HG03095 (cell line): ENCODE results near the gene STRN4.
"Not testable (repeated sequence)": the region's sequence is repeated elsewhere in the genome, so short reads cannot be mapped to it uniquely, and the experiment has no call there.

Experiments
- ATAC-seq: cut with Tn5 transposase; IDR thresholded peaks from one replicate; pipeline ENCODE4 v1.9.1; 2021; ENCODE audit warnings: moderate library complexity; ENCODE audit not compliant: unreplicated experiment

STRN4 gene

GRCh38 chr19:46714444-46715106, 31.7 kb downstream of the STRN4 start:
- no peak for ATAC-seq

- ATAC-seq: no peak
These were observed 32.3 kb downstream of the STRN4 start for GRCh38 chr19:46713781-46714443.

GRCh38 chr19:46712768-46713338, 33.4 kb downstream of the STRN4 start:
- not testable (repeated sequence) for ATAC-seq

GRCh38 chr19:46710687-46711086, 35.6 kb downstream of the STRN4 start:
- ATAC-seq: no peak

GRCh38 chr19:46704379-46705076, 41.7 kb downstream of the STRN4 start:
- ATAC-seq: no peak

GRCh38 chr19:46700704-46701103, 45.5 kb downstream of the STRN4 start:
- ATAC-seq: no peak

GRCh38 chr19:46698395-46699321, 47.6 kb downstream of the STRN4 start:
- no peak for ATAC-seq

- ATAC-seq: no peak
These were observed 48.9 kb downstream of the STRN4 start for GRCh38 chr19:46697204-46697960.

- no peak for ATAC-seq
These were observed 49.4 kb downstream of the STRN4 start for GRCh38 chr19:46696866-46697203.

- no peak for ATAC-seq
These were observed 50.2 kb downstream of the STRN4 start for GRCh38 chr19:46696052-46696451.

- ATAC-seq: no peak
These were observed 52.5 kb downstream of the STRN4 start for GRCh38 chr19:46693760-46694159.

- ATAC-seq: no peak
These were observed 53.1 kb downstream of the STRN4 start for GRCh38 chr19:46692918-46693722.

GRCh38 chr19:46691948-46692347, 54.3 kb downstream of the STRN4 start:
- no peak for ATAC-seq

GRCh38 chr19:46691104-46691503, 55.1 kb downstream of the STRN4 start:
- no peak for ATAC-seq

GRCh38 chr19:46689358-46689757, 56.9 kb downstream of the STRN4 start:
- no peak for ATAC-seq

- no peak for ATAC-seq
These were observed 58.7 kb downstream of the STRN4 start for GRCh38 chr19:46687438-46688145.

- no peak for ATAC-seq
These were observed 61.1 kb downstream of the STRN4 start for GRCh38 chr19:46685189-46685588.

GRCh38 chr19:46678110-46678732, 68.0 kb downstream of the STRN4 start:
- ATAC-seq: no peak
